Measurements from ENCODE around the gene FOXR1.

FOXR1 gene, protein sequence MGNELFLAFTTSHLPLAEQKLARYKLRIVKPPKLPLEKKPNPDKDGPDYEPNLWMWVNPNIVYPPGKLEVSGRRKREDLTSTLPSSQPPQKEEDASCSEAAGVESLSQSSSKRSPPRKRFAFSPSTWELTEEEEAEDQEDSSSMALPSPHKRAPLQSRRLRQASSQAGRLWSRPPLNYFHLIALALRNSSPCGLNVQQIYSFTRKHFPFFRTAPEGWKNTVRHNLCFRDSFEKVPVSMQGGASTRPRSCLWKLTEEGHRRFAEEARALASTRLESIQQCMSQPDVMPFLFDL

DNA sequence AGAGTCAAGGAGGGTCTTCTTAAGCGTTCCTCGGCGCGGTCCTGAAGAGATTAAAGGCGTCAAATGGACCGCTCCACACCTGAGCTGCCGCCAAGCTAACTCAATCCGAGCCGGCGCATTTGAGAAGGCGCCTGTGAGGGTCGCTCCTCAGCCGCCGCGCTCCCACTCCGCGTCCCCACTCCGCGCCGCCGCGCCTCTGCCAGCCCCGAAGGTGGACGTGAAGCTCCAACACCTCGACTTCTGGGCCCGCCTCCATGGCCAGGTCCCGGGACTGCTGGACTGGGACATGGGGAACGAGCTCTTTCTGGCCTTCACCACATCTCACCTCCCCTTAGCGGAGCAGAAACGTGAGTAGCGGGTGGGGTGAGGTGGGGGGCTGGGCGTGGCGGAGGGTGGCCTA is at the start of gene FOXR1:
Gene FOXR1 (plus strand): TSS at position 116 of the 400 bp plus-strand sequence. CDS start 171 bp downstream, at position 287.
- DNase-seq = no peak

DNA sequence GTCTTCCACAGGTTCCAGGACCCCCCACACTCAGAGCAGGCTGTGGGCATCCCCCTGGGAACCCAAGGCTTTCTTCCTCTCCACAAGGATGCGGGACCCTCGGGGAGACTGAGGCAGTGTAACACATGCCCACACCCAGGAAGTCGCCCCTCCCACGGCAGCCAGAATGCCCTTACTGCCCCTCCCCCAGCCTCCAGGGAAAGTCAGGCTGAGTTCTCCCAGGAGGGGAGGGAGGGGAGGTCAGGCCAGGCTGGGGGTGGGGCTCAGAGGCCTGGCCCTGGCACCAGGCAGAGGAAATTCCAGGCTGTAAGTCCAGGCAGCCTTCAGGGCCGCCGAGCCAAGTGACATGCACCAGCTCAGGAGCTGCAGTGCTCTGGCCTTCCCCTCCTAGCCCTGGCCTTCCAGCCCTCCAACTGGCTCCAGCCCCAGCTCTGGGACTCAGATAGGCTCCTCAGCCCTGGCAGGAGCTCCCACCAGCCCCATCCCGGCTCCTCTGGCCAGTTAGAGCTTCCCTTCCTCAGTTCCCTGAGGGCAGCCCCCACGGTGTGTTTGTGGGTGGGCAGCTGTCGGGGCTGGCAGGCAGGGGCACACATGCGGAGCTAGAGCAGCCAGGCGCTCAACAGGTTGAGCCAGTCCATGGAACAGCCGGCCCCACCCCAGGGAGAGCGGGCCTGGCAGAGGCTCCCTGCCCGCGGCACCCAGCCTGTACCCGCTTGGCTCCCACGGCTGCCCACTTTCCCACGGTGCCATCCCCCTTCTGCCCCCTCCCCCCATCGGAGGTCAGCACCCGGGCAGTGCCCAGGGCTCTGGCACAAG is 49.4 kb upstream of the FOXR1 start:
- DNase-seq = no peak

GRCh38 chr11:118922745-118923627 is 48.6 kb upstream of the FOXR1 start:
- no peak for DNase-seq

GRCh38 chr11:118923721-118924587 is 47.6 kb upstream of the FOXR1 start:
- no peak for DNase-seq

DNA sequence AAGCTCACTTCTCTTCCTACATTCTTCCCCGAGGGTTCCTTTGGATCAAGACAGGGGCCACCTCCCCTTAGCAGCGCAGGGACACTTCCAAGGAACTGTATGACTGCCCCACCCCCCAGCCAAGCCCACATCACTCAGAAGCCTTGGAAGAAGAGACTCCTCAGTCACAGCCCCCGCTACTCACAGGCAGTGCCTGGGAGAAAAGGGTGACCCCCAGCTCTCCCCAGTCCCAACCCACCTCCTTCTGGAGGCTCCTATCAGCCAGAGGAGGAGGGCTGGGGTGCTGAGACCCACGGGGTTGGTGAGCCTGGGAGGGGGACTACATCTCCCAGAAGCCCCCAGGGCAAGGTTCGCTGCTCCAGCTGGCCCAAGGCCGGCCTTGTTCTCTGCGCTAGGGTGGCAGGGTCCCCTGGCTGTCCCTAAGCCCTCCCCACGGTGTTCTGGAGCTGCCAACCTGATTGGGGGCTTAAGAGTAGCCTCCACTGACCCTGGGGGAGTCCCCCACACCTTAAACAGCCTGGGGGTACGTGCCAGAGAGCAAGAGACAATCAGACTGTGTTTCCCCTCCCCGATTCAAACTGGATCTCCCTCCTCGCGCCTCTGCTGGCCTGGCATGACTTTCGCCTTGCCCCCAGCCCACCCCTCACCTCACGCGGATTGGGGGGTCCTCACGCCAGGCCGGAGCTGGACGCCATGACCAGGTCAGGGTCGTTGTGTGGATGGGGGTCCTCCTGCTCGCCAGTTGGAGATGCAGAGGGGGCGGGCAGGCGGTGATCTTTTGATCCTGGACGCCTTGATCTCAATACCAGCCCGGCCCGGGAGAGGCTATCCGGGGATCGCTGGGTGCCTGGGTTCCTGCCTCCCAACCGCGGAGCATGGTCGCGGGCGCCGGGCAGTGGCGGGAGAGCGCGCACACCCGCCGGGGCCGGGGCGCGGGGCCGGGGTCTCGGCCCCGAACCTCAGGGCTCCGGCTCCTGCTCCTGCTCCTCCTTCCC is 46.7 kb upstream of the FOXR1 start:
- DNase-seq = no peak

DNA sequence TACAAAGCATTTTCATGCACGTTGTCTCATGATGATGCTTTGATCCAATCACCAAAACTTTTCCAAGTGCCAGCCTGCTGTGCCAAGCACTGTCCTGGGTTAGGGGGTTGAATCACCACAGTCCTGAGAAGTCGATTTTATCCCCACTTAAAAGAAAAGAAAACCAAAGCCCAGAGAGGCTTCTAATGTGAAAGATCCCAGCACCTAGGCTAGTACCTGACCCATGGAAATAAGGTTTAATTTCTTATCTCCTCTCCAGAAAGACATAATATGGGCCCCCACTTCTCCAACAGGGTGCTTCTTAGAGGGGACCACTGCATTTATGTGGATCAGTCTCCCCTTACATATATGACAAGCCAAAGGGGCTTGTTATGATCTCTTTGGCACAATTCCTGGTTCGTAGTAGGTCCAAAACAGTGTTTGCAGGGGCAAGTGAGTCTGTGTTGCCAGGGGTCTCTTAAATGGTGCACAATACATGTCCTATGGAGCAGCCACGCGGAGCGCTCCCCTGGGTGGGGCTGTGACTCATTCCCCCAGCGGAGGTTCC is 43.9 kb upstream of the FOXR1 start:
- DNase-seq = no peak

DNA sequence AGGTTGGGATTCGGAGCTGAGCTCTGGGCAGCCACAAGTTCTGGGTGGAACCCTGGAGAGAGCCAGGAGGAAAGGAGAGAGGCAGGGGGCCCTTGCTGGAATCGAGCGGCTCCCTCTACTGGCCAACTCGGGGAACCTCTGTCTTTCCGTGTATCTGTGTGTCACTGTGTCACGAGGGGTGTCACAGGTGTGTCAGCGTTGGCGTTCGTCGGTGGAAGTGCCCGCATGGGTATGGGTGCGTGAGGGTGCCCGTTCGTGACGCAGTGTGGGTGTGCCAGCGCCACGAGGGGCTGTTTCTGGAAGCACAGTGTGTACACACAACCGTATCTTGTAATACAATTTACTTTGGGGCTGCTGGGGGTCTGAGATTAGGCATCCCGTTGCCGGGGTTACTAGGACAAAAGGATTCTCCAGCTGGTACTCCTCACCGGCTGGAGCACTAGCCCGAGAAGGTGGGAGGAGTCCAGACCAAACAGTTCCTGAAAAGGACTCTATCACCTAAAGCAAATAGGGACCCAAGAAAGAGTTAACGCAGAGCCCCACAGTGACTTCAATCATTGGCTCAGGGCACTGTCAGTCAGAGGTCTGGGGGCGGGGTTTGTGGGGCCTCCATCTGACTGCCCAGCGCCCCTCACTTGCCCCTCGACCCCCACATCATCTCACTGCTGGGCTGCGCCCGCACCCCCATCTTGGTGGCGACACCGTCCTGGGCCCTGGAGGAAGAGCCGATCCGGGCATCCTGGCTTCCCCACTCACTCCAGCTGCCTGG is 43.3 kb upstream of the FOXR1 start:
- DNase-seq = peak; percentile 87

- no peak for DNase-seq
These were observed 42.6 kb upstream of the FOXR1 start for GRCh38 chr11:118928870-118929500.

GRCh38 chr11:118929501-118930093 is 42.0 kb upstream of the FOXR1 start:
- DNase-seq = peak; percentile 74

DNA sequence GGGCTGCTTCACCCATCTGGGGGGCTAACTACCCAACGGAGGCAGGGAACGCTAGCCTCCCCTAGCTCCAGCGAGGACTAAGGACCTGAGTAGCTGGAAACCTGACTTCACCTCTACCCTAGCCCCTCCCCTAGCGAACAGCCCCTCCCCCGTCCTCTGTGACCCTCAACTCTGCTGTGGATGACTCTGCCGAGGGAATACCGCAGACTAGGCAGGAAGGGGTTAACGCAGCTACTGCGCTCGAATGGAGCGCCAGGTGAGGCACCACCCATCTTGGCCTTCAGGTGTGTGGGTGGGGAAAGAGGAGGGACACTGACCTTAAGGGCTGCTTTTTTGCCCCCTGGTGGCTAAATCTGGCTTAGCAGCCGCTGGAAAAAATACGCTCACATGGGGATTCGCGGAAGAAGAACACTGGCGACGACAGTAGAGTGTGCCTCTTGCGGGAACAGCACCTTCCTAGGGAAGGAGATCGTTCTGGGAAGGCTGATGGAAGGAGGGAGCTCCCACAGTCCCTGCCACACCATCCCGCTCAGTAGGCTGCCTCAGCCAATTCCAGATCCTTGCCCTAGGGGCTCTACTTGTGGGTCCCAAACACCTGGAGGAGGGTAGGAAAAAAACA is 41.4 kb upstream of the FOXR1 start:
- DNase-seq = peak; percentile 78

- DNase-seq = no peak
These were observed 40.0 kb upstream of the FOXR1 start for GRCh38 chr11:118931571-118931970.

- DNase-seq = no peak
These were observed 38.1 kb upstream of the FOXR1 start for GRCh38 chr11:118933486-118933885.

DNA sequence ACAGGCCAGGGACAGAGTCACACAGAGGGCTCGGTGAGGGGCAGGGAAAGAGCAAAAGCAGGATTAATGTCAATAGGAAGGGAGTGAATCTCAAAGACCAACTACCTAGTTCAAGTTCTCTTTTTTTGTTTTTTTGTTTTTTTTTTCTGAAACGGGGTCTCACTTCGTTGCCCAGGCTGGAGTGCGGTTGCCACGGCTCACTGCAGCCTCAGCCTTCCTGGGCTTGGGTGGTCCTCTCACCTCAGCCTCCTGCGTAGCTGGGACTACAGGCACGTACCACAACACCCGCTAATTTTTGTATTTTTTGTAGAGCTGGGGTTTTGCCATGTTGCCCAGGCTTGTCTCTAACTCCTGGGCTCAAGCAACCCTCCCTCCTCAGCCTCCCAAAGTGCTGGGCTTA is 36.2 kb upstream of the FOXR1 start:
- DNase-seq = no peak

GRCh38 chr11:118938491-118939403 is 32.8 kb upstream of the FOXR1 start:
- DNase-seq = no peak

DNA sequence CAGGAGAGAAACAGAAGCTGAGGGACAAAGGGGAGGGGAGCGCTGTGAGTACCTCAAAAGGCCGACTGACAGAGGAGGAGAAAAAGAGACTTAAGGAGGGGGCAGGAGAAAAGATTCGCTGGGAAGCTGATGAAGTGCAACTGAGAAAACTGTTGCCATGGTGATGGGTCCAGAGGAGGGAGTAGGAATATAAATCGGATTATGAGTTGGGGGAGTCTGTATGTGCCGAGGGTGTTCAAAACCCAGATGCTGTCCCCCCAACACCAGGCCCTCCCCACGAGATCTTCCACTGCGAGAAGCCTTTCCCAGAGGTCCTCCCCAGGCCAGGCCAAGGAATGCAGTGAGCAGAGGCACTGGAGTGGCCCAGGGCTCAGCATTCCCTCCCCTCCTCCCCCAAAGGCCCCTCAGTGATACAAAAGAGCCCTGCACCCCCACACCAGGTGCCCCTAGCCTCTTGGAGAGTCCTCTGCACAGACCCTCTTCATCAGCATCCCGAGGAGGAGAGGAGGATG is 32.1 kb upstream of the FOXR1 start:
- no peak for DNase-seq

GRCh38 chr11:118939953-118940598 is 31.5 kb upstream of the FOXR1 start:
- DNase-seq = peak; percentile 44

DNA sequence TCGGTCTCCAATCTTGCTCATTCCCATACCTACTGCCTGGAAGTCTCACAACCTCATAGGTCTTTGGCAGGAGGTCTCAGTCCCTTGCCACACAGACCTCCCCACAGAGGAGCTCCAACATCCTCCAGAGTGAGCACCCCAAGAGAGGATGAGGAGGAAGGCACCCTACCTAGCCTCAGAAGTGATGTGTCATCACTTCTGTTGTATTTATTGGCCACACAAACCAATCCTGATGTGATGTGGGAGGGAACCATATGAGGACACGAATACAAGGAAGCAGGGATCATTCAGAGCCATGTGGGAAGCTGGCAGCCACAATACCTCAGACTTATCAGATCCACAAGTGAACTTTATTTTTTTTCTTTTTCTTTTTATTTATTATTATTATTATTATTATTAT is 24.5 kb upstream of the FOXR1 start:
- no peak for DNase-seq
